IMR-90 (cell line): ENCODE measurements around the gene GPC5. TPM values are rescaled to one million over a fixed set of nuclear protein-coding genes. Genes with fewer than 3 reads are reported as not detected.

ENCODE experiments used
- ATAC-seq: fragments of 200-7000 bp; cut with Tn5 transposase; 2 replicates; pipeline ENCODE4 v1.9.1; 2020; ENCODE audit warnings: low read depth, mild to moderate bottlenecking, moderate library complexity
- BruUV-seq: library from RNA; stranded (reverse); fragments of 400-500 nt; replicated peaks from 2 replicates; lab custom pipeline; 2021; lab: Mats Ljungman, UMichigan
- CTCF ChIA-PET: fragments of 300-600 bp; formaldehyde crosslinking; extraction: SDS; loops from one replicate; lab custom pipeline; 2021; ENCODE audit warnings: antibody characterized with exemption; lab: Yijun Ruan, JAX
- POLR2A ChIA-PET: fragments of 300-600 bp; sonication (Branson Sonifier 250); formaldehyde crosslinking; loops from one replicate; lab custom pipeline; 2022; ENCODE audit warnings: antibody characterized with exemption; ENCODE audit not compliant: unreplicated experiment; lab: Charles Lee
- DNase-seq: peaks from one replicate; pipeline ENCODE4 v3.0.0; 2013
- H2AFZ ChIP-seq: replicated peaks from 2 replicates; pipeline ENCODE3; 2013; ENCODE audit warnings: low read length, mild to moderate bottlenecking; ENCODE audit not compliant: poor library complexity
- H2AK5ac ChIP-seq: 2 replicates; pipeline ENCODE4 v1.6.1; 2013; ENCODE audit warnings: low read depth, low read length, inconsistent platforms
- H2AK9ac ChIP-seq: replicated peaks from 2 replicates; pipeline ENCODE3; 2013; ENCODE audit warnings: mild to moderate bottlenecking, low read depth, low read length, moderate library complexity; ENCODE audit not compliant: poor library complexity
- H2BK120ac ChIP-seq: 2 replicates; pipeline ENCODE4 v1.6.1; 2013; ENCODE audit warnings: low read depth, low read length, inconsistent platforms
- H2BK15ac ChIP-seq: 3 replicates; pipeline ENCODE4 v1.6.1; 2013; ENCODE audit warnings: low read depth, low read length, inconsistent platforms
- H2BK20ac ChIP-seq: 2 replicates; pipeline ENCODE4 v1.6.1; 2013; ENCODE audit warnings: low read depth, mild to moderate bottlenecking, inconsistent platforms, low read length, moderate library complexity
- H2BK5ac ChIP-seq: 2 replicates; pipeline ENCODE4 v1.6.1; 2013; ENCODE audit warnings: mild to moderate bottlenecking, low read depth, low read length, inconsistent platforms; ENCODE audit not compliant: poor library complexity, severe bottlenecking
- H3K14ac ChIP-seq: replicated peaks from 2 replicates; pipeline ENCODE4 v1.6.1; 2013; ENCODE audit warnings: low read depth, low read length, inconsistent platforms
- H3K18ac ChIP-seq: 2 replicates; pipeline ENCODE4 v1.6.1; 2013; ENCODE audit warnings: low read depth, low read length, control low read depth
- H3K23ac ChIP-seq: 2 replicates; pipeline ENCODE4 v1.6.1; 2013; ENCODE audit warnings: low read depth, low read length, inconsistent platforms
- H3K27ac ChIP-seq: 2 replicates; pipeline ENCODE4 v1.5.1; 2013; ENCODE audit warnings: mild to moderate bottlenecking, control low read depth, low read length; ENCODE audit not compliant: insufficient read depth
- H3K27me3 ChIP-seq: 2 replicates; pipeline ENCODE4 v1.6.1; 2013; ENCODE audit warnings: low read length; ENCODE audit not compliant: control insufficient read depth, insufficient read depth
- H3K36me3 ChIP-seq: 2 replicates; pipeline ENCODE4 v1.6.1; 2013; ENCODE audit warnings: low read length, mixed read lengths; ENCODE audit not compliant: control insufficient read depth, insufficient read depth
- H3K4ac ChIP-seq: 2 replicates; pipeline ENCODE4 v1.6.1; 2013; ENCODE audit warnings: low read depth, low read length, inconsistent platforms
- H3K4me1 ChIP-seq: 2 replicates; pipeline ENCODE4 v1.6.1; 2013; ENCODE audit warnings: low read length, mixed read lengths; ENCODE audit not compliant: control insufficient read depth, insufficient read depth
- H3K4me2 ChIP-seq: 2 replicates; pipeline ENCODE4 v1.6.1; 2013; ENCODE audit warnings: low read depth, mild to moderate bottlenecking, control low read depth, low read length, moderate library complexity
- H3K4me3 ChIP-seq: 2 replicates; pipeline ENCODE4 v1.5.1; 2013; ENCODE audit warnings: low read depth, mild to moderate bottlenecking, control low read depth, low read length, moderate library complexity; ENCODE audit not compliant: insufficient read depth
- H3K56ac ChIP-seq: 2 replicates; pipeline ENCODE4 v1.6.1; 2013; ENCODE audit warnings: low read length, inconsistent platforms; ENCODE audit not compliant: insufficient read depth; ENCODE audit errors: extremely low read depth
- H3K79me1 ChIP-seq, 2 experiments: 2 replicates each; pipeline ENCODE4 v1.6.1; 2013; ENCODE audit warnings: low read length in 2 of 2, inconsistent platforms in 1 of 2, low read depth in 1 of 2
- H3K9ac ChIP-seq: 2 replicates; pipeline ENCODE4 v1.6.1; 2013; ENCODE audit warnings: low read depth, low read length, control low read depth
- H3K9me1 ChIP-seq: 2 replicates; pipeline ENCODE4 v1.6.1; 2013; ENCODE audit warnings: low read length, inconsistent platforms; ENCODE audit not compliant: insufficient read depth
- H3K9me3 ChIP-seq: 2 replicates; pipeline ENCODE4 v1.6.1; 2013; ENCODE audit warnings: low read length; ENCODE audit not compliant: control insufficient read depth, insufficient read depth
- H4K20me1 ChIP-seq: 2 replicates; pipeline ENCODE4 v1.6.1; 2013; ENCODE audit warnings: low read length, inconsistent platforms; ENCODE audit not compliant: insufficient read depth
- H4K5ac ChIP-seq: 2 replicates; pipeline ENCODE4 v1.6.1; 2013; ENCODE audit warnings: mild to moderate bottlenecking, low read depth, low read length, control low read depth
- H4K8ac ChIP-seq, 2 experiments: 2 replicates each; pipeline ENCODE4 v1.6.1; 2013; ENCODE audit warnings: low read depth in 2 of 2, low read length in 2 of 2, control low read depth in 1 of 2, inconsistent platforms in 1 of 2
- H4K91ac ChIP-seq: 2 replicates; pipeline ENCODE4 v1.6.1; 2013; ENCODE audit warnings: low read depth, low read length, inconsistent platforms; ENCODE audit not compliant: insufficient read depth
- ELK1 ChIP-seq: fragments of 150-350 bp; IDR thresholded peaks from 2 replicates; pipeline ENCODE4 v1.6.1; 2016; ENCODE audit warnings: low read depth, mild to moderate bottlenecking, low read length, moderate library complexity, borderline replicate concordance
- NFE2L2 ChIP-seq: fragments of 150-350 bp; IDR thresholded peaks from 2 replicates; pipeline ENCODE4 v1.6.1; 2016; ENCODE audit warnings: low read depth, mild to moderate bottlenecking, low read length
- WGBS, 2 experiments: methylation state at CpG; one replicate each; pipeline versions ENCODE4 v1.1.5 to v1.1.7; 2013; ENCODE audit warnings: missing lambda C conversion rate in 2 of 2; ENCODE audit not compliant: insufficient read length in 1 of 2; ENCODE audit errors: extremely low coverage in 2 of 2; 5-methylcytosine and 5-hydroxymethylcytosine counted together
- dilution Hi-C: fragments of 300-500 bp; cut with HindIII; formaldehyde crosslinking; loops from one replicate; pipeline ENCODE4 v1.14.3; 2018; ENCODE audit warnings: low sequenced_read_pairs; ENCODE audit not compliant: unreplicated experiment
- in situ Hi-C: fragments of 300-500 bp; cut with MboI; formaldehyde crosslinking; loops from 3 replicates; pipeline ENCODE4 v1.14.3; 2019; ENCODE audit warnings: low sequenced_read_pairs, inconsistent platforms, mixed read lengths
- intact Hi-C: fragments of 100-400 bp; cut with micrococcal nuclease; formaldehyde crosslinking; loops from 2 replicates; pipeline ENCODE4 v1.10.0; 2022
- polyA plus RNA-seq, 3 experiments: library from polyadenylated mRNA; depleted of rRNA; stranded (reverse); fragments of >200 nt; gene quantifications; 2 replicates each; pipeline ENCODE4 v1.2.3, GENCODE V29; 2012; ENCODE audit warnings: low replicate concordance in 1 of 3
- total RNA-seq: library from RNA; depleted of rRNA; stranded (reverse); fragments of >200 nt; gene quantifications from 2 replicates; pipeline ENCODE4 v1.2.3, GENCODE V29; 2012

The GPC5 gene
- total and polyA plus RNA-seq, 2 of the 4 experiments (the other 2 are of a cell fraction), result 0.94 to 1.8 TPM

- WGBS, 2 experiments, result 80% methylated on average over 1 of the region's 2 CpGs; no CpG with 5 or more reads in 1 of the 2 experiments
Observed at GRCh38 chr13:92575777-92576176, 1177.4 kb downstream of the GPC5 start.

More at GRCh38 chr13:92575777-92576176, 1177.4 kb downstream of the GPC5 start:
- Histone ChIP-seq H3K56ac (no peak overlapping the region), H4K8ac (no peak overlapping the region), H3K36me3 (no peaks in the 10 kb centered on the region), H4K91ac (no peak overlapping the region), H2BK120ac (no peak overlapping the region), H3K4me2 (no peak overlapping the region), H2BK5ac (no peak overlapping the region), H3K23ac (no peak overlapping the region), H2BK20ac (no peak overlapping the region), H4K20me1 (no peaks in the 10 kb centered on the region), H3K9me3 (no peaks in the 10 kb centered on the region), H3K4ac (no peak overlapping the region), H4K5ac (no peak overlapping the region), H2AFZ (no peak overlapping the region), H3K4me3 (no peak overlapping the region), H3K9ac (no peak overlapping the region), H3K18ac (no peak overlapping the region), H3K14ac (no peak overlapping the region), H3K79me1 (no peaks in the 10 kb centered on the region), H2AK9ac (no peak overlapping the region), H3K4me1 (no peaks in the 10 kb centered on the region), H2AK5ac (no peak overlapping the region), H3K27ac (no peak overlapping the region), H3K27me3 (no peaks in the 10 kb centered on the region), H3K9me1 (no peaks in the 10 kb centered on the region), H2BK15ac (no peak overlapping the region)
- dilution Hi-C loops, result no loop called here
- no peak for TF ChIP-seq ELK1
- TF ChIP-seq NFE2L2, result no peak
- no peak for DNase-seq
- no TSS peak for BruUV-seq
- intact Hi-C loops, result no loop called here
- in situ Hi-C loops, result no loop called here
- ATAC-seq, result no peak
- POLR2A ChIA-PET, result no interaction called here
- CTCF ChIA-PET, result no interaction called here
